HCT116 (cell line): Measurements from ENCODE around the gene G2E3. TPM values are rescaled to one million over a fixed set of nuclear protein-coding genes. Genes with fewer than 3 reads are reported as not detected.

Experiments used
- ATAC-seq: fragments of 200-7000 bp; cut with Tn5 transposase; 2 replicates; pipeline ENCODE4 v1.9.1; 2020; ENCODE audit warnings: mild to moderate bottlenecking, moderate library complexity
- BruUV-seq: library from RNA; stranded (reverse); fragments of 400-500 nt; replicated peaks from 2 replicates; lab custom pipeline; 2021; lab: Mats Ljungman, UMichigan
- CTCF ChIA-PET: fragments of 300-600 bp; sonication (Branson Sonifier 250); formaldehyde crosslinking; loops from one replicate; lab custom pipeline; 2021; ENCODE audit warnings: antibody characterized with exemption; lab: Charles Lee
- POLR2A ChIA-PET: fragments of 300-600, 350-600 bp; sonication (Branson Sonifier 250); formaldehyde crosslinking; loops from one replicate; lab custom pipeline; 2021; ENCODE audit warnings: antibody characterized with exemption; lab: Charles Lee
- RAD21 ChIA-PET, 2 experiments: fragments of 300-600 bp; sonication (Branson Sonifier 250); formaldehyde crosslinking; loops; one replicate each; lab custom pipeline; 2023; ENCODE audit warnings: low total read pairs in 2 of 2; ENCODE audit not compliant: uncharacterized antibody in 2 of 2, unreplicated experiment in 2 of 2, low non-redundant PET in 1 of 2; lab: Charles Lee
- DNase-seq: peaks from one replicate; pipeline ENCODE4 v3.0.0-alpha.2; 2010; ENCODE audit warnings: low read depth, low spot score
- H2AFZ ChIP-seq: fragments of 200-600 bp; shearing (Covaris generic), sonication (generic); 2 replicates; pipeline ENCODE4 v1.6.1; 2017; ENCODE audit warnings: low read depth, mixed run types, mixed read lengths, antibody characterized with exemption, low read length; ENCODE audit not compliant: poor library complexity, severe bottlenecking
- H3K27ac ChIP-seq: 2 replicates; pipeline ENCODE4 v1.5.1; 2012; ENCODE audit warnings: low read depth, low read length
- H3K27me3 ChIP-seq: fragments of 200-600 bp; sonication (generic); 2 replicates; pipeline ENCODE4 v1.6.1; 2016; ENCODE audit warnings: mixed run types, low read length, mixed read lengths; ENCODE audit not compliant: insufficient read depth
- H3K36me3 ChIP-seq, 2 experiments: fragments of 200-500 bp in 1 of 2; fragments of 200-600 bp in 1 of 2; sonication (Bioruptor generic) in 1 of 2; sonication (generic) in 1 of 2; 2 replicates each; pipeline versions ENCODE4 v1.5.1 to v1.6.1; 2014 to 2016; ENCODE audit warnings: low read length in 2 of 2, inconsistent platforms in 1 of 2, mixed read lengths in 1 of 2, mixed run types in 1 of 2; ENCODE audit not compliant: insufficient read depth in 2 of 2, control insufficient read depth in 1 of 2
- H3K4me1 ChIP-seq, 2 experiments: fragments of 200-600 bp in 1 of 2; sonication (generic) in 1 of 2; 2 replicates each; pipeline versions ENCODE4 v1.5.1 to v1.6.1; 2012 to 2017; ENCODE audit warnings: low read length in 2 of 2, inconsistent platforms in 1 of 2, mild to moderate bottlenecking in 1 of 2, mixed read lengths in 1 of 2, mixed run types in 1 of 2, moderate library complexity in 1 of 2; ENCODE audit not compliant: insufficient read depth in 2 of 2, control insufficient read depth in 1 of 2
- H3K4me2 ChIP-seq: fragments of 200-600 bp; sonication (generic); 2 replicates; pipeline ENCODE4 v1.6.1; 2017; ENCODE audit warnings: mixed run types, low read length, mixed read lengths
- H3K4me3 ChIP-seq, 2 experiments: fragments of 200-600 bp in 1 of 2; sonication (generic) in 1 of 2; replicated peaks in 1 of 2; 2 replicates each; pipeline ENCODE4 v1.5.1; 2011 to 2016; ENCODE audit warnings: low read length in 2 of 2, control low read depth in 1 of 2, low read depth in 1 of 2, mild to moderate bottlenecking in 1 of 2, mixed read lengths in 1 of 2, mixed run types in 1 of 2
- H3K79me2 ChIP-seq: fragments of 200-600 bp; sonication (generic); 2 replicates; pipeline ENCODE4 v1.6.1; 2017; ENCODE audit warnings: mild to moderate bottlenecking, mixed run types, low read length, moderate library complexity, mixed read lengths; ENCODE audit not compliant: insufficient read depth
- H3K9ac ChIP-seq: fragments of 200-600 bp; sonication (generic); 2 replicates; pipeline ENCODE4 v1.6.1; 2016; ENCODE audit warnings: low read length, mixed read lengths
- H3K9me2 ChIP-seq: fragments of 200-600 bp; sonication (generic), shearing (Covaris generic); 2 replicates; pipeline ENCODE4 v1.6.1; 2017; ENCODE audit warnings: mixed run types, mild to moderate bottlenecking, moderate library complexity; ENCODE audit not compliant: insufficient read depth
- H3K9me3 ChIP-seq, 2 experiments: fragments of 200-500 bp in 1 of 2; fragments of 200-600 bp in 1 of 2; sonication (Bioruptor generic) in 1 of 2; sonication (generic) in 1 of 2; 2 replicates each; pipeline ENCODE4 v1.6.1; 2014 to 2017; ENCODE audit warnings: low read length in 2 of 2, mixed read lengths in 2 of 2, inconsistent platforms in 1 of 2, low read depth in 1 of 2, mild to moderate bottlenecking in 1 of 2, mixed run types in 1 of 2, moderate library complexity in 1 of 2; ENCODE audit not compliant: control insufficient read depth in 1 of 2, insufficient read depth in 1 of 2
- H4K20me1 ChIP-seq: fragments of 200-600 bp; sonication (generic), shearing (Covaris generic); 2 replicates; pipeline ENCODE4 v1.6.1; 2017; ENCODE audit warnings: mixed run types, mild to moderate bottlenecking, moderate library complexity; ENCODE audit not compliant: insufficient read depth
- CEBPB ChIP-seq: IDR thresholded peaks from 2 replicates; pipeline ENCODE4 v1.6.1; 2012; ENCODE audit warnings: low read depth
- CTCF ChIP-seq, 3 experiments: fragments of 200-600 bp in 1 of 3; sonication (generic) in 1 of 3; IDR thresholded peaks in 2 of 3; conservative IDR thresholded peaks in 1 of 3; 2 replicates each; pipeline ENCODE4 v1.5.1; 2012 to 2017; ENCODE audit warnings: low read depth in 2 of 3, low read length in 2 of 3, antibody characterized with exemption in 1 of 3, borderline replicate concordance in 1 of 3, control low read depth in 1 of 3, mild to moderate bottlenecking in 1 of 3, mixed read lengths in 1 of 3, mixed run types in 1 of 3, moderate library complexity in 1 of 3; ENCODE audit not compliant: insufficient read depth in 1 of 3
- EGR1 ChIP-seq: IDR thresholded peaks from 2 replicates; pipeline ENCODE4 v1.6.1; 2012; ENCODE audit warnings: low read depth
- ELF1 ChIP-seq: IDR thresholded peaks from 2 replicates; pipeline ENCODE4 v1.6.1; 2012; ENCODE audit warnings: low read depth, borderline replicate concordance
- EZH2phosphoT487 ChIP-seq: fragments of 200-600 bp; IDR thresholded peaks from 2 replicates; pipeline ENCODE4 v1.6.1; 2018; ENCODE audit warnings: antibody characterized with exemption, borderline replicate concordance
- FOSL1 ChIP-seq: IDR thresholded peaks from 2 replicates; pipeline ENCODE4 v1.6.1; 2012; ENCODE audit warnings: low read depth
- MAX ChIP-seq: IDR thresholded peaks from 2 replicates; pipeline ENCODE4 v1.6.1; 2012
- POLR2AphosphoS5 ChIP-seq: IDR thresholded peaks from 2 replicates; pipeline ENCODE4 v1.6.1; 2011; ENCODE audit warnings: mild to moderate bottlenecking, low read depth, low read length, moderate library complexity
- REST ChIP-seq: IDR thresholded peaks from 2 replicates; pipeline ENCODE4 v1.6.1; 2012; ENCODE audit warnings: low read depth
- YY1 ChIP-seq: IDR thresholded peaks from 2 replicates; pipeline ENCODE4 v1.6.1; 2011; ENCODE audit warnings: low read length, low read depth, moderate library complexity, mild to moderate bottlenecking; ENCODE audit not compliant: insufficient replicate concordance; ENCODE audit errors: extremely low read depth
- intact Hi-C: fragments of 100-400 bp; cut with micrococcal nuclease; formaldehyde crosslinking; loops from 2 replicates; pipeline ENCODE4 v1.10.0; 2022
- total RNA-seq: library from RNA; stranded (reverse); gene quantifications from one replicate; pipeline ENCODE4 v1.2.1, GENCODE V29; 2021; ENCODE audit not compliant: unreplicated experiment

G2E3 gene
- total RNA-seq, 1 experiment from 2014 or later: 47.0 TPM

GRCh38 chr14:30638926-30639325, 80.0 kb downstream of the G2E3 start:
- H3K79me2 ChIP-seq: no peaks in the 10 kb centered on the region
- H3K4me1 ChIP-seq: no peaks in the 10 kb centered on the region
- no peaks in the 10 kb centered on the region for H3K9me3 ChIP-seq
- H4K20me1 ChIP-seq: no peaks in the 10 kb centered on the region
- ChIA-PET RAD21 (no interaction called here), CTCF (no interaction called here), POLR2A (no interaction called here)
- H3K4me3 ChIP-seq: no peak overlapping the region
- no peak overlapping the region for H2AFZ ChIP-seq
- no peaks in the 10 kb centered on the region for H3K9me2 ChIP-seq
- no TSS peak for BruUV-seq
- peaks cover 13 to 27% of the 10 kb centered on the region in 2 experiments; a peak in 3 of 4 replicates for H3K36me3 ChIP-seq
- no peak for TF ChIP-seq CTCF (IDR thresholded peaks at IDR 0.05 in 2 of 3, conservative IDR thresholded peaks at IDR 0.05 in 1 of 3; ENCODE audit: borderline replicate concordance in 1 of 3, insufficient read depth in 1 of 3, low read depth in 2 of 3, low read length in 2 of 3)
- TF ChIP-seq CEBPB: no peak
- no peak for TF ChIP-seq FOSL1
- no peak for TF ChIP-seq EZH2phosphoT487
- no peak for TF ChIP-seq ELF1
- TF ChIP-seq EGR1: no peak
- TF ChIP-seq MAX: no peak
- TF ChIP-seq POLR2AphosphoS5: no peak
- TF ChIP-seq YY1: no peak
- no peak for TF ChIP-seq REST
- no peak overlapping the region for H3K4me2 ChIP-seq
- no peak overlapping the region for H3K27ac ChIP-seq
- H3K9ac ChIP-seq: no peak overlapping the region
- DNase-seq (no peak), ATAC-seq (no peak)
- H3K27me3 ChIP-seq: no peaks in the 10 kb centered on the region
- intact Hi-C loops: no loop called here
